NOMO-1 (cell line): ENCODE measurements around the gene CELA2B.
"Not testable (repeated sequence)": the region's sequence is repeated elsewhere in the genome, so short reads cannot be mapped to it uniquely, and the experiment has no call there.

ENCODE experiments used
- DNase-seq, 2 experiments: peaks; one replicate each; lab custom pipeline; 2025; ENCODE audit not compliant: unreplicated experiment in 2 of 2; lab: John Stamatoyannopoulos, UW

Gene CELA2B

DNA sequence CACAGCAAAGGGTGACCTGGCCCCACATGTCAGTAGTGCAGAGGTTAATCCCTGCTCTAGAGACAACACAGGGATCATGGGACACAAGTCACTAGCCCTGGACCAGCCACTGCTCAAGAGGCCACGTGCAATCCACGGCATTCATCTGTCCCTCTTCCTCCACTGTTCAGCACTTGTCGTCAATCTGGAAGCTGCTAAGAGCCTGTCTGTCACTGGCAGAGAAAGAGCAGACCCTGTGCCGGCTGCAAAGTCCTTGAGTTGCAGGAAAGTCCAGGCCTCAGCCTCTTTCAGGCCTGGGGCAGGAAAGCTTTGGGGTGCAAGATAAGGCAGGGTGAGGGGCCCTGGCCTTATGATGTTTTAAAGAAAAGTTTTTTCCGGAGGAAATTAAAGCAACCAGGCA is 16.7 kb downstream of the CELA2B start:
- DNase-seq: no peak

DNA sequence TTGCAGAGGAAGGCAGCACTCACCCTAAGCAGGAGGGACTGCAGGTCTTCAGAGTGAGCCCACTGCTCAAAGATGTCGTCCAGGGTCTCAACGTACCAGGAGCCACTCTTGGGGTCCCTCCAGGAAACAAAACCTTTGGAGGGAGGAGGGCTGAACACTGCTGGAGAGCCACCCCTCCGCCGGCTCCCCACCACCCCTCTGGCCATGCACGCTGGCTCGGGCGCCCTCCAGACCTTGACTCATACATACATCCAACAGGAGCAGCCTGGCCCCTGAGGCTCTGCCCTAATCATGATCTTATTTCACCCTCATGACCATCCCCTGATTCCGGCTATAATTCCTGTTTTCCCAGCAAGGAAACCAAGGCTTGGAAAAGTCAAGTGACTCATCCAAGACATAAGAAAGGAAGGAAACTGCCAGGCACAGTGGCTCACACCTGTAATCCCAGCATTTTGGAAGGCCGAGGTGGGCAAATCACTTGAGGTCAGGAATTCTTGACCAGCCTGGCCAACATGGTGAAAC is 18.0 kb downstream of the CELA2B start:
- no peak for DNase-seq

DNA sequence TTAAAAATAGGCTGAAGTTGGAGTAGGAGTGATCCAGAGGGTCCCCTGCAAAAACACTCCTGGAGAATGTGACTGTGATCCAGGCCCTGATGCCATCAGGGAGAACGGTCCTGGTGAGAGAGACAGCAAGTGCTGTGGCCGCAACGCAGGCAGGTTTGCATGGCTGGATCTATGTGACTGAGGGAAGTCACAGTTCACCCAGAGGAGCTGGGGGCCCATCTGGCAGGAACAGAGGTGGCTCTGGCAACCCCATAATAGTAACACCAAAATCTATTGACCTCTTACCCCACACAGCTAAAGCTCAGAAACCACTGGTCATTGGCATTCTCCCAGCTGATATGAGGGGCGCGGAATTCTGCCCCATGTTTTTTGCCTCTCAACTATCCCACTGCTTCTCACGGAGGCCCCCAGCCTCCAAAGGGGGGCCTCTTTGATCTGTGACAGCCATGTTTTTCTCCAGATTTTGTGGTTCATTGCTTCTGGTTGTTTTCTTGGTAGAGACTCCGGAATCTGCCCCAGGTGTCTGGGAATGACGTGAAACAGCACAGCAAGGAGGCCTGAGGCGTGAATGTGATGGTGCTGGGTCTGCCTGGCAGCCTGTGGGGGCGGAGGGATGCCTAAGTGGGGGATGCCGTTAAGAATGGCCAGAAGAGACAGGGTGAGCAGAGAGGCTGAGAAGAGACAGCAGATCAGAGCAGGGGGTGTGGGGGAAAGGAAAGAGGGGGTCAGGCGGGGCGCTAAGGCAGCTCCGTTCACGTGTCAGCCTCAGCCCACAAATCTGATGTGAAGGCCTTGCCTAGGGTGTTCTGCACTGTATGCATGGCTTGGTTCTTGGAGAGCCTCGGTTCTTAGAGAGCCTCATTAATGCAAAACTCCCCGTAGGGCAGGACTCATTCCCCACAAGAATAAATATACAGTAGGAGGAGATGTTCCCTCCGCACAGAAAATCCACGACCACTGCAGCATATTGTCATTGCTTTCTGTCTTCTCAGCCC is 24.6 kb downstream of the CELA2B start:
- DNase-seq: no peak

- DNase-seq: peak; percentile 7 to 49
Observed at GRCh38 chr1:15501208-15502032, 25.5 kb downstream of the CELA2B start.

DNA sequence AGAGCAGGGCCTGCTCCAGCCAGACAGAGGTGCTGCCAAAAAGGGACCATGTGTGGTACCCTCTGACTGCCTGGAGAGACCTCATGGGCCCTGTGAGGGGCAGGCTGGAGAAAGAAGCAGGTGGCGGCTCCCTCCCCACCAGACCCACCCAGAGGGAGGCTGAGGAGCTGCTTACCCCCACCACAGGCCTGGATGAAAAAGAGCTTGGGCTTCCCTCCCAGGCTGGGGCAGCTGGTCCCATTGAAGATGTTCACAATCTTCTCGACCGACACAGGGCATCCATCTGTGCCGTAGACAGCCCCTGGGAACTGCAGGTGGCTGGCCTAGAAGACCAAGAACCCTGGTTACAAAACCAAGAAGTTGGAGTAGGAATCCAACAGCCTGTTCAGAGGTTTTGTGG is 28.5 kb downstream of the CELA2B start:
- DNase-seq: no peak

DNA sequence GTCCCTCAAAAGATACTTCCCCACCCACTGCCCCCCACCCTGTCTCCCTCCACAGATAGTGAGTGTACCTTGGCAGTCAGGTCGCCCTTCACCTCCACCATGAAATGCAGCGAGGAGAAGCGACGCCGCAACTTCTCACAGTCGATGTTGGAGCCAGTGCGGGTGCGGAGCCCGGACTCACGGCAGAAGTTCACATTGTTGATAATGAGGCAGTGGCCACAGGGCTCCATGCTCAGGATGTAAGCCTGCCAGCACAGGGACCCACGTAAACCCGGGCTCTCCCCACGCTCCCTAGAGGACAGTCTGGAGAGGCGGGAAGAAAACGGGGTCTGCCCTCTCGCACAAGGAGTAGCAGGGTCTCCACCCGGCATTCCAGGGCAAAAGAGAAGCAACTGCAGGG is 30.9 kb downstream of the CELA2B start:
- DNase-seq: no peak

GRCh38 chr1:15507278-15507677 is 31.4 kb downstream of the CELA2B start:
- no peak for DNase-seq

- no peak for DNase-seq
Observed at GRCh38 chr1:15508700-15509487, 33.0 kb downstream of the CELA2B start.

DNA sequence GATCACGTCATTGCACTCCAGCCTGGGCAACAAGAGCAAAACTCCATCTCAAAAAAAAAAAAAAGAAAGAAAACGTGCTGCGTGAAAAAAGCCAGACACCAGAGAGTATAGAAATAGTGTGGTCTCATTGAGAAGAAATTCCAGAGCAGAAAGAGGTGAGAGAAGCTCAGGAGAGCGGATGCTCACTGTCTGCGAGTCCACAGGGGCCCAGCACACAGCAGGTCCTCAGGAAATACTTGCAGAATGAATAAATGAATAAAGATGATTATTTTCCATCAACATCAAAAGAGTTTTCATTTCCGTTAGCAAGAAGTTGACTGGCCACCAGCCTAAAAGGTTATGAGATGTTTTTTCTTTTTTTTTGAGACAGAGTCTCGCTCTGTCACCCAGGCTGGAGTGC is 33.7 kb downstream of the CELA2B start:
- no peak for DNase-seq

DNA sequence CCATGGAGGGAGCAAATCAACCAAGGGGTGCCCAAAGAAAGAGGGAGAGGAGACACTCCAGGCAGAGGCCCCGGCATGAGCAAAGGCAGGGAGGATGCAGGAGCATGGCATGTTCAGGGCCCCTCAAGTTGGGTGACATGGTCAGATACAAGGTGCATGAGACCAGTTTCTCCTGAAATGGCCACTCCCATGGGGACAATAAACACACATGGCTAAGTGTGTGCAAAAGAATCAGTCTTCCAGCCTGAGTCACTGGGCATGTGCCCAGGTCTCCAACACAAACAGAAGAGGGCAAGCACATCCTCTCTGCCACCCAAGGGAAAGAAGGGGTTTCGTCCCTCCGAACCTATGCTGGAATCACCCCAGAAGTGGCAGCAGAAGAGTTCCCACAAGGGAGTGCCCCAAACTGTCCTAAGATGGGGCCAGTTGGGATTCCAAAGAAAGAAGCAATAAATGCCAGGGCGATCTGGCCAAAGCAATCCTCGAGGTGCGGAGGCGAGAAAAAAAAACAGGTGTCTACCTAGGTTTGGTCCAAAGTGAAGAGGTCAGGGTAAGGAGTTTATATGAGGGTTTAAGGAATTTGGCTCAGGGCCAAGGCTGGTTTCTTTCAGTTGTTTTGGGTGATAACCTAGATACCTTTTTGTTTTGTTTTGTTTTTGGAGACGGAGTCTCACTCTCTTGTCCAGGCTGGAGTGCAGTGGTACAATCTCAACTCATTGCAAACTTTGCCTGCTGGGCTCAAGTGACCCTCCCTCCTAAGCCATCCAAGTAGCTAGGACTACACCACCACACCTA is 34.9 kb downstream of the CELA2B start:
- no peak for DNase-seq

DNA sequence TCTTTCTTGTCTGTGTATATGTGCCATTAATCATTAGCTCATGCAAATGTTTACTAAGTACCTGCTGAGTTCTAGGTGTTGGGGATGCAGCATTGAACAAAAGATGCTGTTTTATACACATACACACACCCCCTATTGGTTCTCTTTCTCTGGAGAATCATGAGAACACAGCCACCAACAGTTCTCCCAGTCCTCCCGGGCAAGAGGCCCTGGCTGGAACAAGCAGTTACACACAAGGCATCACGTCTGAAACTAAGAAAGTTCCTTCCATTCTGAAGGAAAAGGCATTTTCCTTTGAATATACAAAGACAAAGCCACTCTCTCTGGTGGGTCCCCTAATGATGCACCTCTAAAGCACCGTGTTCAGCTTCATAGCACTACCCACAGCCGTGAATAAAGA is 37.3 kb downstream of the CELA2B start:
- no peak for DNase-seq

DNA sequence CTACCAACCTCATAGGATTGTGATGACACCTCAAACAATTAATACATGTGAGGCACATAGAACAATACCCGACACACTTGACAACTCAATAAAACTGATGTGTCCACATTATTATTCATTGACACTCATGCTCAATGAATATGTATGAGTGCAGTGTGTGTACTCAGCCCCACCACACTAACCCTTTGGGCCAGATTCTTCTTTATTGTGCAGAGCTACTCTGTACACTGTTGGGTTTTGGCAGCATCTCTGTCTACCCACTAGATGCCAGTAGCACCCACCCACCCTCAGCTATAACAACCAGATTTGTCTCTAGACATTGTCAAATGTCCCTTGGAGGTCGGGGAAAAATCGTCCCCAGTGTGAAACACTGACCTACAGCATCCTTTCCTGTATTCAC is 38.0 kb downstream of the CELA2B start:
- no peak for DNase-seq

DNA sequence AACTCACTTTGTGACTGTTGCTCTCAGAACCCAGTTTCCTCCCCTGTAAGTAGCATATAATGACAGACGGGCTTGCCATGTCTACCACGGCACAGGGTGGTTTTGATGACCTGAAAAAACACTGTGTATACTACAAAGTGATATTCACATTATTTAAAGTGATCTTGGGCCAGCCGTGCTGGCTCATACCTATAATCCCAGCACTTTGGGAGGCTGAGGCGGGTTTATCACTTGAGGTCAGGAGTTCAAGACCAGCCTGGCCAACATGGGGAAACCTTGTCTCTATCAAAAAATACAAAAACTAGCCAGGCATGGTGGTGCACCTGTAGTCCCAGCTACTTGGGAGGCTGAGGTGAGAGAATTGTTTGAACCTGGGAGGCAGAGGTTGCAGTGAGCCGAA is 38.7 kb downstream of the CELA2B start:
- not testable (repeated sequence) for DNase-seq

GRCh38 chr1:15515022-15515663 is 39.2 kb downstream of the CELA2B start:
- peak in 1 of 2 experiments; percentile 56 for DNase-seq

- DNase-seq: no peak
Observed at GRCh38 chr1:15519625-15520024, 43.7 kb downstream of the CELA2B start.

GRCh38 chr1:15521206-15521906 is 45.5 kb downstream of the CELA2B start:
- not testable (repeated sequence) for DNase-seq

DNA sequence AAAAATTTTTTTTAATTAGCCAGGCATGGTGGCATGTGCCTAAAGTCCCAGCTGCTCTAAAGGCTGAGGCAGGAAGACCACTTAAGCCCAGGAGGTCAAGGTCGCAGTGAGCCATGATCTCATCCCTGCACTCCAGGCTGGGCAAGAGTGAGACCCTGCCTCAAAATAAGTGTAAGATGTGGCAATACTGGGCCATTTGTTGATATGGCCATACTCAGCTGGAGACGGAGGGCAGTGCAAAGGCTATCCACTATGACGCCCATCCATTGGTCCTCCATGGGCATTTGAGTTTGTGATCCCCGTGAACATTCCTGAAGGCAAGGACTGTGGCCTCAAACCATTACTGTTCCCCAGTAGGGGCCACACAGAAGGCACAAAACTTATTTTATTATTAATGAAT is 46.6 kb downstream of the CELA2B start:
- DNase-seq: no peak

DNA sequence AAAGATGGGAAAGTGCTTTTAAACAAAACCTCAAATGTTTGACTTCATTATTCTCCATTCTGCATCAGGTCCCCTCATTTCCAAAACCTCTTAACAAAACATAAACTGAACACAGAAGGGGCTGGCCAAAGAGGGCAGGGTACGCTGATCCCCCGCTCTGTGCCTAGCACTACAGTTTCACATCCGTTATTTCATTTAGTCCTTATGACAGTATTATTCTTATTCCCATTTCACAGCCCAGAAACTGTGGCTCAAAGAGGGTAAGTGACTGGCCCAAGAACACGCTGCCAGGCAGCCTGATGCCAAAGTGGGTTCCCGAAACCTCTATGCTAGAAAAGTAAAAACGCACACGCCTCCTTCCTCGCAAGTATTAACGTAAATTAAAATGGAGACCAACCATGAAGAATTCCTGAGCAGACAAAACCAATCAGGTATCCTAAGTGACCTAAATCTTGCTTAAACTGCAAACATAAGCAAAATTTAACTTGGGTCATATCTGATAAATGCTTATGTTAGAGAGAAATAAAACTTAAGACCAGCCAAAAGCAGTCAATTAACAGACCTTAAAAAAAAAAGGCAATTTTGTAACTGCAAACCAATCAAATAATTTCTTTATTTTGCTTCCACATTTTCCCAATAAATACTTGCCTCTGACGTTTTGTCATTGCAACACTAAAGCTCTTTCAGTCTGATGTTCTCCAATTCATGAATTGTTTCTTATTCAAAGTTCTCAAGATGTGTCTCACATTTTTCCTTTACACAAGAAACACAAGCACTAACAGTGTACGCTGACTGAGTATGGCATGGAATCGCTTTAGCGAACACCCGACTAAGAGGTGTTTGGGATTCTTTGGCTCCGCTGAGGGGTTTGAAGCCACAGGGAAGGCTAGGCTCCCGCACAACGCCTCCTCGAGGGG is 47.5 kb downstream of the CELA2B start:
- peak in 1 of 2 experiments; percentile 27 for DNase-seq
